ENCODE measurements around the gene MLXIP.

Gene MLXIP

DNA sequence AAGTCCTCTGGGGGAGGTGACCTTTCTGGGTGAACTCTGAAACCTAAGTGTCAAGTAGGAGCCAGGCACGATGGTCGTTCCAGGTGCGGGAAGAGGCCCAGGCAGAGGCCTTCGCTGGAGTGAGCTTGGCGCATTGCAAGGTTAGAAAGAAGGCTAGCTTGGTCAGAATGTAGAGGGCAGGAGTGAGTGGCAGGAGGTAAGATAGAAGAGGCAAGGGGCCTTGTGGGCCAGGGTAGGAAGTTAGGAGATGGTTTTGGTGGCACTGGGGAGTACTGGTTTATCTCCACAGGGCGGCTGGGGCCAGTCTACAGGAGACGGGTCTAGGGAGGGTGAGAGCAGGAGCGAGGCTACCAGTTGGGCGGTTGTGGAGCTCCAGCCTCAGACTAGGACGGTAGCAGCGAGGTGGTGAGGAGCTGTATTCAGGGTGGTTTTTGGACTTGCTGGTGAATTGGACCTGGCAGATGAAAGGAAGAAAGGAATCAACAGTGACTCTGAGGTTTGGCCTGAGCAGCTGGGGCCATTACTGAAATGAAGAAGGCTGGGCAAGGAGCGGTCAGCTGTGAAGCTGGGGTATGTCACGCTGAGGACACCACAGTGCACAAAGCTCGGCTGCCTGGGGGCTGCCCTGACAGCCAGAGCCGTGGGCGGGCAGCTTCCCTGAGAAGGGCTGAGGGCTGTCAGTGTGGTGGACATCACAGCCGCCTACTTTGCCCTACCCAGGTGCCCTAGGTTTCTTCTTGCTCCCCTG lies 9.0 kb downstream of the MLXIP start (continued):
- TF ChIP-seq ZFHX2 (tag by site-specific recombination; conservative IDR thresholded peaks at IDR 0.05) (peak; percentile 44; the same call in 1 of the 2 replicates), ZIC2 (tag by site-specific recombination; IDR thresholded peaks at IDR 0.05) (peak; percentile 29; the same call in 1 of the 2 replicates), ZNF354C (tag by site-specific recombination; IDR thresholded peaks at IDR 0.05; ENCODE audit: borderline replicate concordance, low read depth) (no peak), ZNF433 (tag by site-specific recombination; IDR thresholded peaks at IDR 0.05; ENCODE audit: low read depth) (no peak), ZNF174 (tag by site-specific recombination; IDR thresholded peaks at IDR 0.05) (no peak), EGR2 (tag by site-specific recombination; IDR thresholded peaks at IDR 0.05; ENCODE audit: low read depth) (peak; percentile 43; the same call in 1 of the 2 replicates), ZNF324 (tag by site-specific recombination; IDR thresholded peaks at IDR 0.05) (no peak), MYNN (tag by site-specific recombination; IDR thresholded peaks at IDR 0.05; ENCODE audit: borderline replicate concordance) (no peak), ZNF16 (tag by site-specific recombination; IDR thresholded peaks at IDR 0.05; ENCODE audit: low read depth) (no peak), KLF7 (tag by site-specific recombination; IDR thresholded peaks at IDR 0.05; ENCODE audit: borderline replicate concordance) (no peak), KLF1 (tag by site-specific recombination; IDR thresholded peaks at IDR 0.05) (no peak), ZNF24 (tag by site-specific recombination; IDR thresholded peaks at IDR 0.05) (no peak), ZNF239 (tag by site-specific recombination; IDR thresholded peaks at IDR 0.05) (no peak), ZSCAN23 (tag by site-specific recombination; IDR thresholded peaks at IDR 0.05) (no peak), GLIS2 (tag by site-specific recombination; IDR thresholded peaks at IDR 0.05) (no peak), ZBTB21 (tag by site-specific recombination; IDR thresholded peaks at IDR 0.05) (no peak)
- TF ChIP-seq, protein P1, sequence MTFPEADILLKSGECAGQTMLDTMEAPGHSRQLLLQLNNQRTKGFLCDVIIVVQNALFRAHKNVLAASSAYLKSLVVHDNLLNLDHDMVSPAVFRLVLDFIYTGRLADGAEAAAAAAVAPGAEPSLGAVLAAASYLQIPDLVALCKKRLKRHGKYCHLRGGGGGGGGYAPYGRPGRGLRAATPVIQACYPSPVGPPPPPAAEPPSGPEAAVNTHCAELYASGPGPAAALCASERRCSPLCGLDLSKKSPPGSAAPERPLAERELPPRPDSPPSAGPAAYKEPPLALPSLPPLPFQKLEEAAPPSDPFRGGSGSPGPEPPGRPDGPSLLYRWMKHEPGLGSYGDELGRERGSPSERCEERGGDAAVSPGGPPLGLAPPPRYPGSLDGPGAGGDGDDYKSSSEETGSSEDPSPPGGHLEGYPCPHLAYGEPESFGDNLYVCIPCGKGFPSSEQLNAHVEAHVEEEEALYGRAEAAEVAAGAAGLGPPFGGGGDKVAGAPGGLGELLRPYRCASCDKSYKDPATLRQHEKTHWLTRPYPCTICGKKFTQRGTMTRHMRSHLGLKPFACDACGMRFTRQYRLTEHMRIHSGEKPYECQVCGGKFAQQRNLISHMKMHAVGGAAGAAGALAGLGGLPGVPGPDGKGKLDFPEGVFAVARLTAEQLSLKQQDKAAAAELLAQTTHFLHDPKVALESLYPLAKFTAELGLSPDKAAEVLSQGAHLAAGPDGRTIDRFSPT (tag by site-specific recombination; IDR thresholded peaks at IDR 0.05), result no peak
- TF ChIP-seq, protein P2, sequence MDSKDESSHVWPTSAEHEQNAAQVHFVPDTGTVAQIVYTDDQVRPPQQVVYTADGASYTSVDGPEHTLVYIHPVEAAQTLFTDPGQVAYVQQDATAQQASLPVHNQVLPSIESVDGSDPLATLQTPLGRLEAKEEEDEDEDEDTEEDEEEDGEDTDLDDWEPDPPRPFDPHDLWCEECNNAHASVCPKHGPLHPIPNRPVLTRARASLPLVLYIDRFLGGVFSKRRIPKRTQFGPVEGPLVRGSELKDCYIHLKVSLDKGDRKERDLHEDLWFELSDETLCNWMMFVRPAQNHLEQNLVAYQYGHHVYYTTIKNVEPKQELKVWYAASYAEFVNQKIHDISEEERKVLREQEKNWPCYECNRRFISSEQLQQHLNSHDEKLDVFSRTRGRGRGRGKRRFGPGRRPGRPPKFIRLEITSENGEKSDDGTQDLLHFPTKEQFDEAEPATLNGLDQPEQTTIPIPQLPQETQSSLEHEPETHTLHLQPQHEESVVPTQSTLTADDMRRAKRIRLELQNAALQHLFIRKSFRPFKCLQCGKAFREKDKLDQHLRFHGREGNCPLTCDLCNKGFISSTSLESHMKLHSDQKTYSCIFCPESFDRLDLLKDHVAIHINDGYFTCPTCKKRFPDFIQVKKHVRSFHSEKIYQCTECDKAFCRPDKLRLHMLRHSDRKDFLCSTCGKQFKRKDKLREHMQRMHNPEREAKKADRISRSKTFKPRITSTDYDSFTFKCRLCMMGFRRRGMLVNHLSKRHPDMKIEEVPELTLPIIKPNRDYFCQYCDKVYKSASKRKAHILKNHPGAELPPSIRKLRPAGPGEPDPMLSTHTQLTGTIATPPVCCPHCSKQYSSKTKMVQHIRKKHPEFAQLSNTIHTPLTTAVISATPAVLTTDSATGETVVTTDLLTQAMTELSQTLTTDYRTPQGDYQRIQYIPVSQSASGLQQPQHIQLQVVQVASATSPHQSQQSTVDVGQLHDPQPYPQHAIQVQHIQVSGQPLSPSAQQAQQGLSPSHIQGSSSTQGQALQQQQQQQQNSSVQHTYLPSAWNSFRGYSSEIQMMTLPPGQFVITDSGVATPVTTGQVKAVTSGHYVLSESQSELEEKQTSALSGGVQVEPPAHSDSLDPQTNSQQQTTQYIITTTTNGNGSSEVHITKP (tag by site-specific recombination; IDR thresholded peaks at IDR 0.05), result no peak
- TF ChIP-seq, protein P3, sequence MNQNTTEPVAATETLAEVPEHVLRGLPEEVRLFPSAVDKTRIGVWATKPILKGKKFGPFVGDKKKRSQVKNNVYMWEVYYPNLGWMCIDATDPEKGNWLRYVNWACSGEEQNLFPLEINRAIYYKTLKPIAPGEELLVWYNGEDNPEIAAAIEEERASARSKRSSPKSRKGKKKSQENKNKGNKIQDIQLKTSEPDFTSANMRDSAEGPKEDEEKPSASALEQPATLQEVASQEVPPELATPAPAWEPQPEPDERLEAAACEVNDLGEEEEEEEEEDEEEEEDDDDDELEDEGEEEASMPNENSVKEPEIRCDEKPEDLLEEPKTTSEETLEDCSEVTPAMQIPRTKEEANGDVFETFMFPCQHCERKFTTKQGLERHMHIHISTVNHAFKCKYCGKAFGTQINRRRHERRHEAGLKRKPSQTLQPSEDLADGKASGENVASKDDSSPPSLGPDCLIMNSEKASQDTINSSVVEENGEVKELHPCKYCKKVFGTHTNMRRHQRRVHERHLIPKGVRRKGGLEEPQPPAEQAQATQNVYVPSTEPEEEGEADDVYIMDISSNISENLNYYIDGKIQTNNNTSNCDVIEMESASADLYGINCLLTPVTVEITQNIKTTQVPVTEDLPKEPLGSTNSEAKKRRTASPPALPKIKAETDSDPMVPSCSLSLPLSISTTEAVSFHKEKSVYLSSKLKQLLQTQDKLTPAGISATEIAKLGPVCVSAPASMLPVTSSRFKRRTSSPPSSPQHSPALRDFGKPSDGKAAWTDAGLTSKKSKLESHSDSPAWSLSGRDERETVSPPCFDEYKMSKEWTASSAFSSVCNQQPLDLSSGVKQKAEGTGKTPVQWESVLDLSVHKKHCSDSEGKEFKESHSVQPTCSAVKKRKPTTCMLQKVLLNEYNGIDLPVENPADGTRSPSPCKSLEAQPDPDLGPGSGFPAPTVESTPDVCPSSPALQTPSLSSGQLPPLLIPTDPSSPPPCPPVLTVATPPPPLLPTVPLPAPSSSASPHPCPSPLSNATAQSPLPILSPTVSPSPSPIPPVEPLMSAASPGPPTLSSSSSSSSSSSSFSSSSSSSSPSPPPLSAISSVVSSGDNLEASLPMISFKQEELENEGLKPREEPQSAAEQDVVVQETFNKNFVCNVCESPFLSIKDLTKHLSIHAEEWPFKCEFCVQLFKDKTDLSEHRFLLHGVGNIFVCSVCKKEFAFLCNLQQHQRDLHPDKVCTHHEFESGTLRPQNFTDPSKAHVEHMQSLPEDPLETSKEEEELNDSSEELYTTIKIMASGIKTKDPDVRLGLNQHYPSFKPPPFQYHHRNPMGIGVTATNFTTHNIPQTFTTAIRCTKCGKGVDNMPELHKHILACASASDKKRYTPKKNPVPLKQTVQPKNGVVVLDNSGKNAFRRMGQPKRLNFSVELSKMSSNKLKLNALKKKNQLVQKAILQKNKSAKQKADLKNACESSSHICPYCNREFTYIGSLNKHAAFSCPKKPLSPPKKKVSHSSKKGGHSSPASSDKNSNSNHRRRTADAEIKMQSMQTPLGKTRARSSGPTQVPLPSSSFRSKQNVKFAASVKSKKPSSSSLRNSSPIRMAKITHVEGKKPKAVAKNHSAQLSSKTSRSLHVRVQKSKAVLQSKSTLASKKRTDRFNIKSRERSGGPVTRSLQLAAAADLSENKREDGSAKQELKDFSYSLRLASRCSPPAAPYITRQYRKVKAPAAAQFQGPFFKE (tag by site-specific recombination; IDR thresholded peaks at IDR 0.05; ENCODE audit: borderline replicate concordance), result no peak

All from HEK293 (cell line).